ENCODE measurements around the gene TRABD2B.

TRABD2B gene

DNA sequence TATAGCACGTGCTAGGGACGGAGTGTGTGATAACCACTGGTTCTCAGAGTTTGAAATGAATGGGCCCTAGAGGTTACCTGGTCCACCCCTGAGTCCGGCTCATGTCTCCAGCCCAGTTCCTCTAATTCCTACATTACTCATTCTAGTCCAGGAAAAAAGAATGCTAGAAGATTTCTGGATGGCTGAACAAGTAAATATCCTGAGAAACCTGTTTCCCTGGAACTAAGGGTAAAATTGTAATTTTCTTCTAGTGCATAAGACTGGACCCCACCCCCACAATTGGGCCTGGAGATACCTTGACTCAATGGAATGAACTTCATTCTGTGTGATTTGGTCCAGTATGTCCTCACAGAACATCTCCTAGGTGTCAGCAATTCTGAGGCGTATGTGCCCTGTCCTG, 208.4 kb downstream of the TRABD2B start:
- DNase-seq = no peak

- no peak for DNase-seq
Measured at GRCh38 chr1:47787560-47787959, 209.6 kb downstream of the TRABD2B start.

GRCh38 chr1:47786316-47786715, 210.9 kb downstream of the TRABD2B start:
- DNase-seq = no peak

DNA sequence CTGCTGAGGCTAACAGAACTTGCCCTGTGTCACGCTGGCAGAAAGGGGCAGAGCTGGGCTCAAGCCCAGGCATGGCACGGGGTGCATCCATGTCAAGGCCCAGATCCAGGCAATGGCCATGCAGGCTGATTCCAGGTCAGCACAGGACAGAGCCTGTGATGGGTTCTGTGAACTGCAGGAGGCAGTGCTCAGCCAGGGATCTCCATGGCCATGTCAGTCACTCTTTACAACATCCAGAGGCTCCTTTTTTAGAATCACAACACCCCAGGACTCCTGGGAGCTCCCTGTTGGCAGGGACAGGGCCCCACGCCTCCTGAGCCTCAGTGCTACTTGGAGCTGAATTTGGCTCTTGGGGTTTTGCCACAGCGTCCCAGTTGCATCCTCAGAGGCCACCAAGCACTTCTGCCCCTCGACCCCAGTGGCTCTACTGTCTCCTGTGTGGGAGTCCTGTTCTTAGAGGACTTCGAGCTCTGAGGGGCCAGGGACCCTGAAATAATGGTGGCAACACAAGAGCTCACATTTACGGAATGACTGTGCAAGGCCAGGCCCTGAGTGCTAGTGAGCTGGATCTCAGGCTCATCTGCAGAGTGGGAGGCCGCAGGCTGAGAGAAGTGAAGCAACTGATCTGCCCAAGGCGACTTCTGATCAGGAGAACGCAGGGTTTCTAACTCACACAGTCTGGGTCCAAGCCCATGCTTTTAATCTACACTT, 211.5 kb downstream of the TRABD2B start:
- DNase-seq = no peak

GRCh38 chr1:47785118-47785517, 212.1 kb downstream of the TRABD2B start:
- DNase-seq = no peak

DNA sequence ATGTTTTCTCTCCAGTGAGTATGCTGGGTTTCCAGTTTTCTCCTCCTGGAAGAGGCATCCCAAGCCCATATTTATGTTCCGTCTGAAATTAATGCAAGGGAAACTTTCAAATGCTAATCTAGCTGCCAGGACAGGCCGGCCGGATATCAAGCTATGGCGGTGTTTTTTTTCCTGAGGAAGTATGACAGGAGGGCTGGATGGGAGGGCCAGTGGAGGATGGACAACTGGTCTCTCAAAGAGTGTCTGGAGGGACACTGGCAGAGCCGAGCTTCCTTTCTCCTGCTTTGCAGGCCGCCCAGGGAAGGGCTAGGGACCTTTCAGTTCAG, 212.7 kb downstream of the TRABD2B start:
- DNase-seq = no peak

DNA sequence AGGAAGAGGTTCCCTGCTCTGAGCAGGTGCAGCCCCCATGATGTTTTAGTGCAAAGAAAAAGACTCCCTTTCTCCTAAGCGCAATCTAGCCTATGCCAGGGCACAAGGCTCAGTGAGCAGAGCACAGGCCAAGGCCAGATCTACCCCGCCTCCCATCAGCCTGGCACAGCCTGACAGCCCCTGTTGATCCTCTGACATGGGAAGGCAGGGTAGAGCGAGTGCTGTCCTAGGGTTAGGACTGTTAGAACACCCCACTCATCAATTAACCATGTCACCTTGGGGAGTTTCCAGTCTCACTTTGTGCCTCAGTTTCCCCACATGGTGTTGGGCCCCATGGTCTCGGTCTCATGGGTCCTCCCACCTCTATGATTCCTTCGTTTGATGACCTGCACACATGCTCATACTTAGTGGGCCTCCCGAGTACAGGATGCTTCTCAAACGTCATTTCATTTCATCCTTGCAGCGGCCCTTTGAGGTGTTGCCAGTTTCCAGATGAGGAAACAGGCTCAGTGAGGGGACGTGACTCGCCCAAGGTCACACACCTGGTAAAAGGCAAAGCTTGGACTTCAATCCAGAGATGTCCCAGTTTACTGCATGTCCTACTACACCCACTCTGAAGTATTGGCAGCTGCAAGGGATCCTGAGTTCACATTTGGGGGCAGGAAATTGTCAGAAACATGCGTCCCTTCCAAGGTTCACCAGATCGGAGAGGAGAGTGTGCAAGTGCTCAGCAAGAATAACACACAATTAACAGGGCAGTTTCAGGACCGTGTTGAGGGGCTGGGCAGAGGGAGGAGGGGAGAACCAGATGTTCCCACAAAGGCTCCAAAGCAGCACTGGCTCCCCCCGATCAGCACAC, 213.3 kb downstream of the TRABD2B start:
- no peak for DNase-seq

GRCh38 chr1:47782414-47783166, 214.6 kb downstream of the TRABD2B start:
- no peak for DNase-seq

GRCh38 chr1:47781171-47781959, 215.8 kb downstream of the TRABD2B start:
- no peak for DNase-seq

- no peak for DNase-seq
Measured at GRCh38 chr1:47780469-47780995, 216.7 kb downstream of the TRABD2B start.

GRCh38 chr1:47779613-47780012, 217.6 kb downstream of the TRABD2B start:
- DNase-seq = no peak

DNA sequence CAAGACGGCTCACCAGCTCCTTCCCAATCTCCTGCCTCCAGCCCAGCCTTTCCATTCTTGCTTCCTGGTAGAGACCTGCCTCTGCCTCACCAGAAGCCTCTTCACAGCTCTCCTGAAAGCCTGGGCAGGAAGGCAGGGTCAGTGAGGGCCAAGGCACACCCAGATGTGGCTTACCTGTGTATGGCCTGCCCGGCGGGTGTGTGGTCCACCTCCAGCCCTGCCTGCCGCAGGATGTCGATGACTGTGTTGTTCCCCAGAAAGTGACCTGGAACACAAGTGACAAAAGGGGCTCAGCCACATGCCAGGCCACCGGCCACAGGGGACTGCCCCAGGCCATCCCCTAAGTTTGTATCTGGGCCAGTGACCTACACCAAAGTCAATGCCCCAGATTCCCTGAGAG, 218.9 kb downstream of the TRABD2B start:
- no peak for DNase-seq

GRCh38 chr1:47777322-47777721, 219.9 kb downstream of the TRABD2B start:
- no peak for DNase-seq

DNA sequence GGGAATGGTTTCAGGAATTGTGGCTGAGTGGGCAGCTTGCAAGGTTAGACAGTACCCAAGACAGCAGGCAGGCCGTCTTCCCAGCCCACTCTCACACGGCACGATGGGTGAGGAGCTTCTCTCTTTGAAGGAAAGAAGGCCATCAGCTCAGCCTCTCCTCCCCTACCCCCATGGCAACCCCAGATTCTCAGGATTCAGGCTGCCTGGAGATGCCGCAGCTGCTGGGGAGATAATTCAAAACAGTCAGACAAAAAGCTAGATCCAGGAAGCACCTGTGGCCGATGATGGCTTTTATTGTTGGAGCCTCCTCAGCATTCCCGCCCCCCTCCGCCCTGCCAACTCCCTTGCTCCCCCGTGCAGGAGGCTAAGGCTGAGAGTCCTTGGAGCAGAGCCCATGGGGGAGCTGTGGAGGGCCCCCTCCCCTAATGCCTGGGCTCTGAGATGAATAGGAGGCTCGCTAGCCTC, 220.5 kb downstream of the TRABD2B start:
- DNase-seq = no peak

GRCh38 chr1:47774986-47775834, 222.0 kb downstream of the TRABD2B start:
- DNase-seq = no peak

GRCh38 chr1:47772960-47773682, 224.1 kb downstream of the TRABD2B start:
- no peak for DNase-seq

- DNase-seq = no peak
Measured at GRCh38 chr1:47772281-47772680, 224.9 kb downstream of the TRABD2B start.

DNA sequence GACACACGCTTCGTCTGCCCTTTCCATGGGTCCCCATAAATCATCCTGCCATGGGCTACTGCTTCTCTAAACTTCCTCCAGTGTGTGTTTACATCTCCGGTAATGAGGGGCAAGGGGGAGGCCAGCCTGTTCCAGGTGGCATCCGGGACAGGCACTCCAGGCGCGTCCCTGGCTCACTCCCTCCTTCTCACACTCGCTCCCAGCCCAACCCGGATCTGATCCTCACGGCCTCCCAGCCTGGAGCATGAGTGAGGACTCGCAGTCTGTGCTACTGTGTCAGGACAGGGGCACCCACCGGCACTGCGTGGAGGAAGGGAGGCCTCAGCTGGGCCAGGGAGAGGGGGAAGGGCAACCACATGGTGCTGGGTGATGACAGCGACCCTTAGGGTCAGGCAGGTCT, 225.4 kb downstream of the TRABD2B start:
- no peak for DNase-seq

- no peak for DNase-seq
Measured at GRCh38 chr1:47769983-47770382, 227.2 kb downstream of the TRABD2B start.

DNA sequence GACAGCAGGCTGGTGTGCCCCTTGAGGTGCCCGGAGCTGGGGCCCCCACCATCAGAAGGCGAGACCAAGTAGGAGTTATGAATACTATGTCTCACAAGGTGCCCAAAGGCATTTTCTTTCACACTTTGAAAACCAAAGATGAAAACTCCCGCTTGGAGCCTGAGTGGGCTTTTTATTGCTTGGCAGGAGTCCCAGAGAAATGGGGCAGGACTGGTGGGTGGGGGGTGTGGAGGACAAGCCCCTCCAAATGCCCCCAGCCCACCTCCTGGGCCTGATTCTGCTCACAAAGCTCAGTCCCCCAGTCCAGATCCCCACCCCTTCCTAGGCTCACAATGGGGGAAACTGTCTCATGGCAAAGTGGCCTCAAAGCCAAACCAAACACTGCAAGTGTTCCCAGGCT, 227.9 kb downstream of the TRABD2B start:
- no peak for DNase-seq

DNA sequence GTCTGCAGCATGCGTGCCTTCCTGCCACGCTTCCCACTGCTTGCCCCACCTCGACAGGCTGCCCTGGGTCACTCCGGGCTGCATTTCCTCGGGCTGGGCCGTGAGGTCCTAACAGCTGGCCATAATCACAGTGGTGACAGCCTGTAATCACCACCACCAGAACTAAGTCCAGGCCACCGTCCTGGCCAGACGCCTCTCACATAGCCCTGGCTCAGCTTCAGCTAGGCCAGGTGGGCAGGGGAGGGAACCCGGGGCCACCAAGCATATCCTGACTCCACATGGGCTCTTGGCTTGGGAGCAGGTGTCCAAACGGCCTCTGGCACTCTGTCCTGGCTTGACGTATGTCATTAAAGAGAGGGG, 229.5 kb downstream of the TRABD2B start:
- no peak for DNase-seq

All from RPMI8226 (cell line).